Stomach (tissue), 9 donors: Measurements from ENCODE around the gene JAKMIP1. TPM values are rescaled to one million over a fixed set of nuclear protein-coding genes. Genes with fewer than 3 reads are reported as not detected.
A peak's percentile ranks its signal among the peaks of the same experiment; 100 is the strongest.

Experiments used
- DNase-seq, 2 donors: peaks; one replicate each; pipeline versions ENCODE4 v3.0.0 to v3.0.0-alpha.2; 2013 to 2019
- H3K27ac ChIP-seq, 5 donors: fragments of 200-600 bp in 4 of 5; sonication (generic) in 4 of 5; one replicate each; pipeline ENCODE4 v1.5.1; 2013 to 2019; ENCODE audit warnings: mild to moderate bottlenecking in 1 of 5, moderate library complexity in 1 of 5
- H3K27me3 ChIP-seq, 3 donors: fragments of 200-600 bp; sonication (generic); one replicate each; pipeline ENCODE4 v1.5.1; 2017 to 2019; ENCODE audit warnings: mixed run types in 1 of 3
- H3K36me3 ChIP-seq, 4 donors: fragments of 200-600 bp; sonication (generic); 1 replicate in 3 of 4; 2 replicates in 1 of 4; pipeline ENCODE4 v1.5.1; 2016 to 2019
- H3K4me1 ChIP-seq, 4 donors: fragments of 200-600 bp; sonication (generic); one replicate each; pipeline ENCODE4 v1.5.1; 2016 to 2019
- H3K4me3 ChIP-seq, 4 donors: fragments of 200-600 bp; sonication (generic) in 3 of 4; one replicate each; pipeline ENCODE4 v1.5.1; 2016 to 2019; ENCODE audit warnings: mild to moderate bottlenecking in 1 of 4
- H3K9me3 ChIP-seq, 4 donors: fragments of 200-600 bp; sonication (generic); one replicate each; pipeline ENCODE4 v1.5.1; 2016 to 2019
- CTCF ChIP-seq, 7 experiments: fragments of 450-650 bp in 4 of 7; fragments of 200-600 bp in 3 of 7; sonication (generic) in 3 of 7; IDR thresholded peaks; one replicate each; pipeline ENCODE4 v1.5.1; 2016 to 2019; ENCODE audit warnings: antibody characterized with exemption in 7 of 7, control low read depth in 2 of 7, mild to moderate bottlenecking in 1 of 7
- EP300 ChIP-seq: sonication (generic); formaldehyde crosslinking; IDR thresholded peaks from one replicate; pipeline ENCODE4 v1.6.1; 2017; ENCODE audit warnings: antibody characterized with exemption
- POLR2A ChIP-seq, 4 donors: fragments of 450-650 bp; IDR thresholded peaks; one replicate each; pipeline ENCODE4 v1.6.1; 2016; ENCODE audit warnings: antibody characterized with exemption in 4 of 4, control low read depth in 2 of 4, mild to moderate bottlenecking in 1 of 4, moderate library complexity in 1 of 4
- POLR2AphosphoS5 ChIP-seq, 3 donors: sonication (generic); formaldehyde crosslinking; IDR thresholded peaks; one replicate each; pipeline ENCODE4 v1.6.1; 2016; ENCODE audit warnings: antibody characterized with exemption in 3 of 3
- WGBS, 5 donors: extraction: QIAGEN DNeasy Blood & Tissue Kit in 3 of 5; methylation state at CpG; one replicate each; pipeline versions ENCODE4 v1.1.5 to v1.1.7; 2013 to 2018; 5-methylcytosine and 5-hydroxymethylcytosine counted together
- intact Hi-C: fragments of 100-400 bp; cut with DNase I; formaldehyde crosslinking; loops from one replicate; pipeline ENCODE4 v1.15.1; 2023; ENCODE audit warnings: low total_unique reads
- polyA plus RNA-seq, 3 donors: library from polyadenylated mRNA; stranded (reverse); fragments of 200-250 nt; gene quantifications; one replicate each; pipeline ENCODE4 v1.2.3, GENCODE V29; 2013
- total RNA-seq, 5 donors: library from RNA; depleted of rRNA; stranded (reverse); fragments of >200 nt; gene quantifications; one replicate each; pipeline versions ENCODE4 v1.1.0 to v1.2.3, GENCODE V29; 2014 to 2016
- donor health status: healthy with polysubstance abuse.
- donor health status: Bipolar disorder and iron deficiency.
- donor health status: healthy.

JAKMIP1 gene
- total and polyA plus RNA-seq, 8 donors: 0.18 to 10.3 (median 0.54) TPM; not detected in 2

GRCh38 chr4:6055030-6055429 lies 145.3 kb downstream of the JAKMIP1 start:
- intact Hi-C loops: no loop called here
- Histone ChIP-seq H3K36me3 (no peaks in the 10 kb centered on the region), H3K27ac (no peak overlapping the region), H3K4me1 (peaks cover 0 to 9% (median 3%) of the 10 kb centered on the region in 4 donors), H3K4me3 (no peak overlapping the region), H3K9me3 (peaks cover 17 to 34% (median 30%) of the 10 kb centered on the region in 4 donors), H3K27me3 (no peaks in the 10 kb centered on the region)
- DNase-seq: no peak
- TF ChIP-seq EP300 (no peak), POLR2A (IDR thresholded peaks at IDR 0.05) (no peak), CTCF (IDR thresholded peaks at IDR 0.05) (no peak), POLR2AphosphoS5 (IDR thresholded peaks at IDR 0.05) (no peak)
- 85 to 97% (median 92%) methylated on average over 4 of the region's 4 CpGs for WGBS, 5 donors

GRCh38 chr4:6054162-6054922 lies 146.0 kb downstream of the JAKMIP1 start:
- WGBS, 5 donors: 65 to 75% (median 67%) methylated on average over 16 of the region's 16 CpGs
- TF ChIP-seq EP300 (no peak), CTCF (IDR thresholded peaks at IDR 0.05) (no peak), POLR2AphosphoS5 (IDR thresholded peaks at IDR 0.05) (no peak), POLR2A (IDR thresholded peaks at IDR 0.05) (no peak)
- peaks cover 12 to 27% (median 23%) of the 10 kb centered on the region in 4 donors for H3K9me3 ChIP-seq
- H3K4me3 ChIP-seq: no peak overlapping the region
- no peak for DNase-seq
- H3K27me3 ChIP-seq: no peaks in the 10 kb centered on the region
- no peaks in the 10 kb centered on the region for H3K36me3 ChIP-seq
- intact Hi-C loops: no loop called here
- peaks cover 0 to 9% (median 3%) of the 10 kb centered on the region in 4 donors for H3K4me1 ChIP-seq
- peak overlapping the region in 1 of 5 donors; percentile 4 for H3K27ac ChIP-seq

- peak in 1 of 2 donors; percentile 58 for DNase-seq
- no peaks in the 10 kb centered on the region for H3K36me3 ChIP-seq
- H3K9me3 ChIP-seq: peaks cover 0 to 10% (median 7%) of the 10 kb centered on the region in 4 donors
- 31 to 60% (median 46%) methylated on average over 6 of the region's 6 CpGs for WGBS, 5 donors
- no peaks in the 10 kb centered on the region for H3K27me3 ChIP-seq
- peak overlapping the region; percentile 31 to 60 (median 45) for H3K27ac ChIP-seq
- peaks cover 0 to 9% (median 3%) of the 10 kb centered on the region in 4 donors for H3K4me1 ChIP-seq
- intact Hi-C loops: no loop called here
- H3K4me3 ChIP-seq: no peak overlapping the region
- no peak for TF ChIP-seq EP300
- TF ChIP-seq POLR2A (IDR thresholded peaks at IDR 0.05): no peak
- no peak for TF ChIP-seq CTCF (IDR thresholded peaks at IDR 0.05)
- TF ChIP-seq POLR2AphosphoS5 (IDR thresholded peaks at IDR 0.05): no peak
These were observed 147.7 kb downstream of the JAKMIP1 start for GRCh38 chr4:6052679-6053078.

- Histone ChIP-seq H3K27me3 (peaks cover 0 to 11% (median 0%) of the 10 kb centered on the region in 3 donors), H3K36me3 (no peaks in the 10 kb centered on the region), H3K4me1 (peaks cover 0 to 9% (median 3%) of the 10 kb centered on the region in 4 donors), H3K27ac (no peak overlapping the region), H3K4me3 (no peak overlapping the region), H3K9me3 (no peaks in the 10 kb centered on the region)
- no peak for TF ChIP-seq POLR2A (IDR thresholded peaks at IDR 0.05)
- TF ChIP-seq POLR2AphosphoS5 (IDR thresholded peaks at IDR 0.05): no peak
- TF ChIP-seq EP300: no peak
- TF ChIP-seq CTCF (IDR thresholded peaks at IDR 0.05): no peak
- intact Hi-C loops: no loop called here
- no peak for DNase-seq
- WGBS, 5 donors: 65 to 75% (median 69%) methylated on average over 17 of the region's 17 CpGs
These were observed 149.8 kb downstream of the JAKMIP1 start for GRCh38 chr4:6050551-6050950.
